SK-N-MC (cell line): Measurements from ENCODE around the gene TYW1B.
"Not testable (repeated sequence)": the region's sequence is repeated elsewhere in the genome, so short reads cannot be mapped to it uniquely, and the experiment has no call there.

Experiments
- EZH2 ChIP-seq: fragments of 200-600 bp; sonication (generic); IDR thresholded peaks from one replicate; pipeline ENCODE4 v1.6.1; 2017; ENCODE audit warnings: antibody characterized with exemption
- FOXP2 ChIP-seq: optimal IDR thresholded peaks from 2 replicates; pipeline ENCODE3; 2011; ENCODE audit warnings: mild to moderate bottlenecking, moderate library complexity; ENCODE audit not compliant: insufficient read depth; ENCODE audit errors: extremely low read length, control extremely low read depth
- POLR2AphosphoS5 ChIP-seq: IDR thresholded peaks from 2 replicates; pipeline ENCODE4 v1.6.1; 2012; ENCODE audit warnings: mild to moderate bottlenecking, low read depth, low read length, borderline replicate concordance

DNA sequence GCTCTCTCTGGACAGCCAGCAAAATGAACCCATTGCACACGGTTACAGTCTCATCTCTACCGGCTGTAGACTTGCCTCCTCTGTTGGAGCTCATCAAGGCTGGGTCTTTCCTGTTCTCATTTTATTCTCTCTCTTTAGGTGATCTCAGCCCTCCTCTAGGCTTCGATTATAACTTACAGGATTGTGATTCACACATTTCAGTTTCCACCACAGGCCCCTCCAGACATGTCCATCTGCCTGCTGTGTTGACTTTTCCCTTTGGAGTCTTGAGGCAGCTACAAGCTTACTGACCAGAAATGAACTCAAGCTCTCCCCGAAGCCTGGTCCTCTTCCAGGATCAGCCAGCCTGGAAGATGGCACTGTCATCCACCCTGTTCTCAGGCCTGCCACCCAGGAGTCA is 268.5 kb downstream of the TYW1B start:
- not testable (repeated sequence) for TF ChIP-seq POLR2AphosphoS5, EZH2, FOXP2
